ENCODE measurements around the gene KCNQ1. TPM values are rescaled to one million over a fixed set of nuclear protein-coding genes. Genes with fewer than 3 reads are reported as not detected.

KCNQ1 gene
- total and polyA plus RNA-seq, 2 experiments from 2014 or later = 0.45 to 0.87 TPM

DNA sequence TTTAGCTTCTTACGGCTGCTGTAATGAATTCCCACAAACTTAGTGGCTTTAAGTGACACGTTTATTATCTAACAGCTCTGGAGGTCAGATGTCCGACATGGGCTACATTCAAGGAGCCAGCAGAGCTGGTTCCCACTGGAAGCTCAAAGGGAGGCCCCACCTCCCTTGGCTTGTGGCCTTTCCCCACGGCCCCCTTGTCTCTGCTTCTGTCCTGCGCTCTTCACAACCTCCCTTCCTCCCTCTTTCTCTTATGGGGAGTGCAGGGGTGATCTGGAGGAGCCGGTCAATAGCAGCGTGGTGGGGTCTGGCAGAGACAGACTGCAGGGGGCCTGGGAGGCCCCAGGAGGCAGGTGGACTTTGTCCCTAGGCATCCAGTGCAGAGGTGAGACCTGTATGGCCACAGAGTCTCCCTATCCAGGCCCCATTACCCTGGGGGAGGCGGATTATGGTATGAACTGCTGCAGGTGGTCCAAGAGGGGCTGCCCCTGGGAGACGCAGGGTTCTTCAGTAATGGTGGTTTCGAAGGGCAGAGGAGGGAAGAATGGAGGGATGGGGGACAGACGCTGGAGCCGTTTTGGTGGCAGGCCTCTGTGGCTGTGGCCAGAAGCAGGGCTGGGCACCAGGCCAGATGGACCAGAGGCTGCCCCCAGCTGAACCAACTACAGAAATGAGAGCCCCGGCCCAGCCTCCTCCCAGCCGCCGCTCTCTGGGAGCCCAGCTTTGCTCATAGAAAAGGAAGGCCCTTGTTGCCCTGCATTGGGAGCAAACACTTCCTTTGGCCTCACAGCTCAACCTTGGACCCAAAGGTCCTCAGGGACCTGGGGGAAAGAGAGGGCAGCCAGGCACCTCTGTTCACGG lies 285.7 kb downstream of the KCNQ1 start (continued):
- TF ChIP-seq ZNF462 (CRISPR knock-in tag; IDR thresholded peaks at IDR 0.05) = no peak

DNA sequence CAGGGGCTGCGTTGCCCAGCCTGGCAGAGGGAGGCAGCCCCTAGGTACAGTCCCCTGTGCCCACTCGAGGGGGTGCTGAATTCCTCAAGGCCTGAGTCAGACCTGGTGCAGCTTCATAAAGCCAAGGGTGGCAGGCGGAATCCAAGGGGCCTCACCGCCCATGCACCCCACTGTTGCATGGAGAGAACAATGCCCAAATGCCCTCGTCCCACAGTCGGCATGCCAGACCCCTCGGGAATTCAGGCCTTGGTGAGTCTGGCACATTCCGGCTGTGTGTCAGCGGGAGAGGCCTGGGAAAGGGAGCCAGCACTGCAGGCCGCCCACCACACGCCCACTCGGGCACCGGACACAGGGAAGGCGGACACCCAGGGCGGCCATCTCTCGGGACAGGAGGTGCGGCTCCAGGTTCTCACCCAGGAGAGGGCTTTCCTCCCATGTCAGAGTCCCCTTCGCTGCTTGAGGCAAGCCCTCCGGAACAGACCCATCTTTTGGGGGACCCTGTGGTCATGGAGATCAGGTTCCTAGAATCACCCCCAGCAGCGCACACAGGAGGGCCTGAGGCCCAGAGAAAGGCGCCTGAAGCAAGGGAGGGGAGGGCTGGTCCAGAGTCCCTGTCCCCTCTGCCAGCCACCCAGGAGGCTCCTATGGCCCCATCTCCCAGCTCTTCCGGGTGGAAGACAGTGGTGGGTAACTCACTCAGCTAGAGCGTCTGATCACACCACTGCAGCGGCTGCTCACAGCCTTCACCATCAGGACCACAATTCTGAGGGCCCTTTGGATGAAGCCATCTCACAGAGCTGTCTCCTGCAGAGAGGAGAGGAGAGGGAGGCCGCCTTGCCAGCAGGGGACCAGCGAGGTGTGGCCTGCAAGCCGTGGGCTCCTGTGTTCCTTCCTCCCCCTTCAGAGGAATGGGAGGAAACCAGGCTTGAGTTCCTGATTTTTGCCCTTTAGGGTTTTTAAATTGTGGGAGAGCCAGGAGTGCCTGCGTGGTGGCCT lies 286.6 kb downstream of the KCNQ1 start:
- H2AFZ ChIP-seq = no peak overlapping the region
- DNase-seq (ENCODE audit: low spot score) = no peak
- no peaks in the 10 kb centered on the region for H4K20me1 ChIP-seq (replicated peaks; ENCODE audit: insufficient read depth)
- no peak for ATAC-seq
- H3K4me2 ChIP-seq = no peak overlapping the region
- no peaks in the 10 kb centered on the region for H3K4me1 ChIP-seq (ENCODE audit: insufficient read depth)
- no peaks in the 10 kb centered on the region for H3K9me2 ChIP-seq (ENCODE audit: insufficient read depth)
- Mint-ChIP-seq H3K4me1 (no peaks in the 10 kb centered on the region), H3K27ac (no peak overlapping the region), H3K4me3 (no peak overlapping the region), H3K9me3 (peaks cover 5% of the 10 kb centered on the region; the same call in 2 of the 3 replicates), H3K27me3 (ENCODE audit: insufficient read depth, low read depth, poor library complexity) (peaks cover 40% of the 10 kb centered on the region), H3K36me3 (ENCODE audit: low read depth) (no peaks in the 10 kb centered on the region)
- no peaks in the 10 kb centered on the region for H3K36me3 ChIP-seq (ENCODE audit: insufficient read depth)
- no peak overlapping the region for H3K27ac ChIP-seq (ENCODE audit: low read depth)
- no peaks in the 10 kb centered on the region for H3F3A ChIP-seq (replicated peaks; ENCODE audit: low read depth)
- no peaks in the 10 kb centered on the region for H3K79me2 ChIP-seq (replicated peaks; ENCODE audit: insufficient read depth)
- no peak overlapping the region for H3K4me3 ChIP-seq
- peaks cover 9% of the 10 kb centered on the region; the same call in 1 of the 2 replicates for H3K27me3 ChIP-seq (ENCODE audit: insufficient read depth)
- TF ChIP-seq JUNB (IDR thresholded peaks at IDR 0.05; ENCODE audit: unreplicated experiment) (no peak), EZH2 (IDR thresholded peaks at IDR 0.05; ENCODE audit: low read depth, unreplicated experiment) (no peak), NANOG (IDR thresholded peaks at IDR 0.05; ENCODE audit: borderline replicate concordance) (no peak), CREB1 (CRISPR knock-in tag; IDR thresholded peaks at IDR 0.05; ENCODE audit: low read depth) (no peak), EZH2phosphoT487 (IDR thresholded peaks at IDR 0.05; ENCODE audit: unreplicated experiment) (no peak), POLR2AphosphoS5 (IDR thresholded peaks at IDR 0.05; ENCODE audit: low read depth) (no peak), STAT1 (IDR thresholded peaks at IDR 0.05; ENCODE audit: unreplicated experiment) (no peak)
- TF ChIP-seq, protein P1, sequence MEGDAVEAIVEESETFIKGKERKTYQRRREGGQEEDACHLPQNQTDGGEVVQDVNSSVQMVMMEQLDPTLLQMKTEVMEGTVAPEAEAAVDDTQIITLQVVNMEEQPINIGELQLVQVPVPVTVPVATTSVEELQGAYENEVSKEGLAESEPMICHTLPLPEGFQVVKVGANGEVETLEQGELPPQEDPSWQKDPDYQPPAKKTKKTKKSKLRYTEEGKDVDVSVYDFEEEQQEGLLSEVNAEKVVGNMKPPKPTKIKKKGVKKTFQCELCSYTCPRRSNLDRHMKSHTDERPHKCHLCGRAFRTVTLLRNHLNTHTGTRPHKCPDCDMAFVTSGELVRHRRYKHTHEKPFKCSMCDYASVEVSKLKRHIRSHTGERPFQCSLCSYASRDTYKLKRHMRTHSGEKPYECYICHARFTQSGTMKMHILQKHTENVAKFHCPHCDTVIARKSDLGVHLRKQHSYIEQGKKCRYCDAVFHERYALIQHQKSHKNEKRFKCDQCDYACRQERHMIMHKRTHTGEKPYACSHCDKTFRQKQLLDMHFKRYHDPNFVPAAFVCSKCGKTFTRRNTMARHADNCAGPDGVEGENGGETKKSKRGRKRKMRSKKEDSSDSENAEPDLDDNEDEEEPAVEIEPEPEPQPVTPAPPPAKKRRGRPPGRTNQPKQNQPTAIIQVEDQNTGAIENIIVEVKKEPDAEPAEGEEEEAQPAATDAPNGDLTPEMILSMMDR (conservative IDR thresholded peaks at IDR 0.05; ENCODE audit: low read depth in 2 of 2) = no peak

Data from GM23338 (cell line).